Caco-2 (cell line): ENCODE results near the gene PSMG2. TPM values are rescaled to one million over a fixed set of nuclear protein-coding genes. Genes with fewer than 3 reads are reported as not detected.

ENCODE experiments used
- BruUV-seq: library from RNA; stranded (reverse); fragments of 400-500 nt; replicated peaks from 2 replicates; lab custom pipeline; 2021; lab: Mats Ljungman, UMichigan
- CTCF ChIA-PET: fragments of 300-600 bp; sonication (Branson Sonifier 250); formaldehyde crosslinking; loops from one replicate; lab custom pipeline; 2022; ENCODE audit warnings: antibody characterized with exemption; lab: Charles Lee
- POLR2A ChIA-PET: fragments of 300-600 bp; sonication (Branson Sonifier 250); formaldehyde crosslinking; loops from one replicate; lab custom pipeline; 2022; ENCODE audit warnings: antibody characterized with exemption; lab: Charles Lee
- DNase-seq, 2 experiments: peaks; one replicate each; pipeline versions ENCODE4 v3.0.0 to v3.0.0-alpha.2; 2020 to 2022
- H3K27me3 ChIP-seq: replicated peaks from 2 replicates; pipeline ENCODE4 v1.6.0; 2011; ENCODE audit warnings: low read length; ENCODE audit not compliant: control insufficient read depth, insufficient read depth
- H3K36me3 ChIP-seq: 2 replicates; pipeline ENCODE4 v1.5.1; 2011; ENCODE audit warnings: low read length; ENCODE audit not compliant: control insufficient read depth, insufficient read depth
- H3K4me1 ChIP-seq: fragments of 250-450 bp; sonication (Bioruptor Pico); 2 replicates; pipeline ENCODE4 v1.5.1; 2020; ENCODE audit warnings: mild to moderate bottlenecking
- H3K4me3 ChIP-seq: 2 replicates; pipeline ENCODE4 v1.5.1; 2011; ENCODE audit warnings: low read depth, mild to moderate bottlenecking, control low read depth, low read length
- H3K9me3 ChIP-seq: fragments of 250-450 bp; sonication (Bioruptor Pico); 2 replicates; pipeline ENCODE4 v1.5.1; 2020; ENCODE audit warnings: mild to moderate bottlenecking, moderate library complexity
- H3K27ac Mint-ChIP-seq: one replicate; pipeline ENCODE4 v1.8.0; 2022; ENCODE audit warnings: mixed read lengths; ENCODE audit not compliant: unreplicated experiment
- H3K27me3 Mint-ChIP-seq: one replicate; pipeline ENCODE4 v1.8.0; 2022; ENCODE audit warnings: mixed read lengths; ENCODE audit not compliant: insufficient read depth, unreplicated experiment
- H3K36me3 Mint-ChIP-seq: one replicate; pipeline ENCODE4 v1.8.0; 2022; ENCODE audit warnings: mild to moderate bottlenecking, mixed read lengths; ENCODE audit not compliant: insufficient read depth, unreplicated experiment
- H3K4me1 Mint-ChIP-seq: one replicate; pipeline ENCODE4 v1.8.0; 2022; ENCODE audit warnings: low read depth, mixed read lengths; ENCODE audit not compliant: unreplicated experiment
- H3K4me3 Mint-ChIP-seq: one replicate; pipeline ENCODE4 v1.8.0; 2022; ENCODE audit warnings: mild to moderate bottlenecking, moderate library complexity, mixed read lengths; ENCODE audit not compliant: unreplicated experiment
- H3K9me3 Mint-ChIP-seq: one replicate; pipeline ENCODE4 v1.8.0; 2022; ENCODE audit warnings: mixed read lengths; ENCODE audit not compliant: unreplicated experiment
- CTCF ChIP-seq, 2 experiments: fragments of 200-600 bp in 1 of 2; IDR thresholded peaks; 1 replicate in 1 of 2; 2 replicates in 1 of 2; pipeline versions ENCODE4 v1.5.1 to v1.8.0; 2011 to 2022; ENCODE audit warnings: antibody characterized with exemption in 1 of 2, control low read depth in 1 of 2, inconsistent platforms in 1 of 2, low read depth in 1 of 2, low read length in 1 of 2, mild to moderate bottlenecking in 1 of 2, moderate library complexity in 1 of 2; ENCODE audit not compliant: insufficient read depth in 1 of 2, severe bottlenecking in 1 of 2, unreplicated experiment in 1 of 2
- intact Hi-C: fragments of 100-400 bp; cut with micrococcal nuclease; formaldehyde crosslinking; loops from one replicate; pipeline ENCODE4 v1.10.0; 2022; ENCODE audit not compliant: unreplicated experiment
- total RNA-seq: library from RNA; stranded (reverse); gene quantifications from 2 replicates; pipeline ENCODE4 v1.2.3, GENCODE V29; 2022

PSMG2 gene
- total RNA-seq, 1 experiment from 2014 or later: 108 TPM

- Histone ChIP-seq H3K4me1 (peaks cover 31% of the 10 kb centered on the region), H3K4me3 (no peak overlapping the region), H3K27me3 (no peaks in the 10 kb centered on the region), H3K9me3 (no peaks in the 10 kb centered on the region), H3K36me3 (no peaks in the 10 kb centered on the region)
- intact Hi-C loops: loop anchor here (1.0 to 5.0 kb wide), 3 partner anchors 23 to 180 kb away; partner anchors contain the start of gene SEH1L
- DNase-seq: peak; percentile 52 to 61
- no peaks in the 10 kb centered on the region for H3K27me3 Mint-ChIP-seq
- TF ChIP-seq CTCF (IDR thresholded peaks at IDR 0.05; ENCODE audit: insufficient read depth in 1 of 2, low read depth in 1 of 2, low read length in 1 of 2, severe bottlenecking in 1 of 2, unreplicated experiment in 1 of 2): peak; percentile 39 to 51
- H3K4me1 Mint-ChIP-seq: peaks cover 9% of the 10 kb centered on the region
- H3K27ac Mint-ChIP-seq: peak overlapping the region; percentile 48
- no TSS peak for BruUV-seq
- H3K36me3 Mint-ChIP-seq: peaks cover 4% of the 10 kb centered on the region
- H3K9me3 Mint-ChIP-seq: no peaks in the 10 kb centered on the region
- ChIA-PET POLR2A (interaction anchor here (1.5 kb wide), 2 partner anchors 10 to 37 kb away, joined by 7 to 8 read pairs; no protein-coding TSS in a partner anchor), CTCF (interaction anchor here (0.6 to 1.4 kb wide), 4 partner anchors 10 to 390 kb away, joined by 3 to 8 read pairs (median 5); partner anchors contain the start of gene AFG3L2)
- no peak overlapping the region for H3K4me3 Mint-ChIP-seq
Observed at GRCh38 chr18:12766986-12767433, 64.2 kb downstream of the PSMG2 start.

- H3K9me3 ChIP-seq: no peaks in the 10 kb centered on the region
- no peaks in the 10 kb centered on the region for H3K36me3 ChIP-seq
- POLR2A ChIA-PET: interaction anchor here (0.9 to 1.5 kb wide), 2 partner anchors 9 to 116 kb away, joined by 6 to 8 read pairs; no protein-coding TSS in a partner anchor
- H3K27me3 Mint-ChIP-seq: no peaks in the 10 kb centered on the region
- H3K27me3 ChIP-seq: no peaks in the 10 kb centered on the region
- no peak overlapping the region for H3K4me3 ChIP-seq
- peaks cover 9% of the 10 kb centered on the region for H3K4me1 Mint-ChIP-seq
- intact Hi-C loops: loop anchor here (1.0 to 5.0 kb wide), 3 partner anchors 23 to 180 kb away; partner anchors contain the start of gene SEH1L
- BruUV-seq: no TSS peak
- DNase-seq: no peak
- no peak for TF ChIP-seq CTCF (IDR thresholded peaks at IDR 0.05; ENCODE audit: insufficient read depth in 1 of 2, low read depth in 1 of 2, low read length in 1 of 2, severe bottlenecking in 1 of 2, unreplicated experiment in 1 of 2)
- no peaks in the 10 kb centered on the region for H3K36me3 Mint-ChIP-seq
- H3K27ac Mint-ChIP-seq: no peak overlapping the region
- no peak overlapping the region for H3K4me3 Mint-ChIP-seq
- H3K4me1 ChIP-seq: peaks cover 25% of the 10 kb centered on the region
- H3K9me3 Mint-ChIP-seq: no peaks in the 10 kb centered on the region
- CTCF ChIA-PET: interaction anchor here (0.6 to 1.4 kb wide), 4 partner anchors 9 to 390 kb away, joined by 3 to 8 read pairs (median 5); partner anchors contain the start of gene AFG3L2
Observed at GRCh38 chr18:12767580-12768155, 64.8 kb downstream of the PSMG2 start.

GRCh38 chr18:12768625-12769024 is 65.8 kb downstream of the PSMG2 start:
- BruUV-seq: no TSS peak
- no peak for DNase-seq
- Histone ChIP-seq H3K27me3 (no peaks in the 10 kb centered on the region), H3K4me3 (no peak overlapping the region), H3K36me3 (no peaks in the 10 kb centered on the region), H3K9me3 (no peaks in the 10 kb centered on the region), H3K4me1 (peaks cover 23% of the 10 kb centered on the region)
- H3K27ac Mint-ChIP-seq: no peak overlapping the region
- peaks cover 9% of the 10 kb centered on the region for H3K4me1 Mint-ChIP-seq
- H3K36me3 Mint-ChIP-seq: no peaks in the 10 kb centered on the region
- no peaks in the 10 kb centered on the region for H3K9me3 Mint-ChIP-seq
- intact Hi-C loops: loop anchor here (5.0 kb wide), 1 partner anchor 179 kb away; the partner anchor contains the start of gene SEH1L
- no peak overlapping the region for H3K4me3 Mint-ChIP-seq
- no peak for TF ChIP-seq CTCF (IDR thresholded peaks at IDR 0.05; ENCODE audit: insufficient read depth in 1 of 2, low read depth in 1 of 2, low read length in 1 of 2, severe bottlenecking in 1 of 2, unreplicated experiment in 1 of 2)
- ChIA-PET POLR2A (interaction anchor here (0.9 kb wide), 1 partner anchor 115 kb away, joined by 6 read pairs; no protein-coding TSS in a partner anchor), CTCF (no interaction called here)
- H3K27me3 Mint-ChIP-seq: no peaks in the 10 kb centered on the region
